IMR-90 (cell line): ENCODE measurements around the gene ERBB4. TPM values are rescaled to one million over a fixed set of nuclear protein-coding genes. Genes with fewer than 3 reads are reported as not detected.

Experiments
- ATAC-seq: fragments of 200-7000 bp; cut with Tn5 transposase; 2 replicates; pipeline ENCODE4 v1.9.1; 2020; ENCODE audit warnings: low read depth, mild to moderate bottlenecking, moderate library complexity
- BruUV-seq: library from RNA; stranded (reverse); fragments of 400-500 nt; replicated peaks from 2 replicates; lab custom pipeline; 2021; lab: Mats Ljungman, UMichigan
- CTCF ChIA-PET: fragments of 300-600 bp; formaldehyde crosslinking; extraction: SDS; loops from one replicate; lab custom pipeline; 2021; ENCODE audit warnings: antibody characterized with exemption; lab: Yijun Ruan, JAX
- POLR2A ChIA-PET: fragments of 300-600 bp; sonication (Branson Sonifier 250); formaldehyde crosslinking; loops from one replicate; lab custom pipeline; 2022; ENCODE audit warnings: antibody characterized with exemption; ENCODE audit not compliant: unreplicated experiment; lab: Charles Lee
- DNase-seq: peaks from one replicate; pipeline ENCODE4 v3.0.0; 2013
- H2AFZ ChIP-seq: replicated peaks from 2 replicates; pipeline ENCODE3; 2013; ENCODE audit warnings: low read length, mild to moderate bottlenecking; ENCODE audit not compliant: poor library complexity
- H2AK5ac ChIP-seq: 2 replicates; pipeline ENCODE4 v1.6.1; 2013; ENCODE audit warnings: low read depth, low read length, inconsistent platforms
- H2AK9ac ChIP-seq: replicated peaks from 2 replicates; pipeline ENCODE3; 2013; ENCODE audit warnings: mild to moderate bottlenecking, low read depth, low read length, moderate library complexity; ENCODE audit not compliant: poor library complexity
- H2BK120ac ChIP-seq: 2 replicates; pipeline ENCODE4 v1.6.1; 2013; ENCODE audit warnings: low read depth, low read length, inconsistent platforms
- H2BK15ac ChIP-seq: 3 replicates; pipeline ENCODE4 v1.6.1; 2013; ENCODE audit warnings: low read depth, low read length, inconsistent platforms
- H2BK20ac ChIP-seq: 2 replicates; pipeline ENCODE4 v1.6.1; 2013; ENCODE audit warnings: low read depth, mild to moderate bottlenecking, inconsistent platforms, low read length, moderate library complexity
- H2BK5ac ChIP-seq: 2 replicates; pipeline ENCODE4 v1.6.1; 2013; ENCODE audit warnings: mild to moderate bottlenecking, low read depth, low read length, inconsistent platforms; ENCODE audit not compliant: poor library complexity, severe bottlenecking
- H3K14ac ChIP-seq: replicated peaks from 2 replicates; pipeline ENCODE4 v1.6.1; 2013; ENCODE audit warnings: low read depth, low read length, inconsistent platforms
- H3K18ac ChIP-seq: 2 replicates; pipeline ENCODE4 v1.6.1; 2013; ENCODE audit warnings: low read depth, low read length, control low read depth
- H3K23ac ChIP-seq: 2 replicates; pipeline ENCODE4 v1.6.1; 2013; ENCODE audit warnings: low read depth, low read length, inconsistent platforms
- H3K27ac ChIP-seq: 2 replicates; pipeline ENCODE4 v1.5.1; 2013; ENCODE audit warnings: mild to moderate bottlenecking, control low read depth, low read length; ENCODE audit not compliant: insufficient read depth
- H3K27me3 ChIP-seq: 2 replicates; pipeline ENCODE4 v1.6.1; 2013; ENCODE audit warnings: low read length; ENCODE audit not compliant: control insufficient read depth, insufficient read depth
- H3K36me3 ChIP-seq: 2 replicates; pipeline ENCODE4 v1.6.1; 2013; ENCODE audit warnings: low read length, mixed read lengths; ENCODE audit not compliant: control insufficient read depth, insufficient read depth
- H3K4ac ChIP-seq: 2 replicates; pipeline ENCODE4 v1.6.1; 2013; ENCODE audit warnings: low read depth, low read length, inconsistent platforms
- H3K4me1 ChIP-seq: 2 replicates; pipeline ENCODE4 v1.6.1; 2013; ENCODE audit warnings: low read length, mixed read lengths; ENCODE audit not compliant: control insufficient read depth, insufficient read depth
- H3K4me2 ChIP-seq: 2 replicates; pipeline ENCODE4 v1.6.1; 2013; ENCODE audit warnings: low read depth, mild to moderate bottlenecking, control low read depth, low read length, moderate library complexity
- H3K4me3 ChIP-seq: 2 replicates; pipeline ENCODE4 v1.5.1; 2013; ENCODE audit warnings: low read depth, mild to moderate bottlenecking, control low read depth, low read length, moderate library complexity; ENCODE audit not compliant: insufficient read depth
- H3K56ac ChIP-seq: 2 replicates; pipeline ENCODE4 v1.6.1; 2013; ENCODE audit warnings: low read length, inconsistent platforms; ENCODE audit not compliant: insufficient read depth; ENCODE audit errors: extremely low read depth
- H3K79me1 ChIP-seq, 2 experiments: 2 replicates each; pipeline ENCODE4 v1.6.1; 2013; ENCODE audit warnings: low read length in 2 of 2, inconsistent platforms in 1 of 2, low read depth in 1 of 2
- H3K9ac ChIP-seq: 2 replicates; pipeline ENCODE4 v1.6.1; 2013; ENCODE audit warnings: low read depth, low read length, control low read depth
- H3K9me1 ChIP-seq: 2 replicates; pipeline ENCODE4 v1.6.1; 2013; ENCODE audit warnings: low read length, inconsistent platforms; ENCODE audit not compliant: insufficient read depth
- H3K9me3 ChIP-seq: 2 replicates; pipeline ENCODE4 v1.6.1; 2013; ENCODE audit warnings: low read length; ENCODE audit not compliant: control insufficient read depth, insufficient read depth
- H4K20me1 ChIP-seq: 2 replicates; pipeline ENCODE4 v1.6.1; 2013; ENCODE audit warnings: low read length, inconsistent platforms; ENCODE audit not compliant: insufficient read depth
- H4K5ac ChIP-seq: 2 replicates; pipeline ENCODE4 v1.6.1; 2013; ENCODE audit warnings: mild to moderate bottlenecking, low read depth, low read length, control low read depth
- H4K8ac ChIP-seq, 2 experiments: 2 replicates each; pipeline ENCODE4 v1.6.1; 2013; ENCODE audit warnings: low read depth in 2 of 2, low read length in 2 of 2, control low read depth in 1 of 2, inconsistent platforms in 1 of 2
- H4K91ac ChIP-seq: 2 replicates; pipeline ENCODE4 v1.6.1; 2013; ENCODE audit warnings: low read depth, low read length, inconsistent platforms; ENCODE audit not compliant: insufficient read depth
- BHLHE40 ChIP-seq: fragments of 150-350 bp; IDR thresholded peaks from 2 replicates; pipeline ENCODE4 v1.6.1; 2016; ENCODE audit warnings: mild to moderate bottlenecking, low read depth, low read length
- CEBPB ChIP-seq: IDR thresholded peaks from 2 replicates; pipeline ENCODE4 v1.6.1; 2012; ENCODE audit warnings: low read depth, low read length, improper control_type of control experiment
- CHD1 ChIP-seq: IDR thresholded peaks from 2 replicates; pipeline ENCODE4 v1.6.1; 2012; ENCODE audit warnings: low read depth, low read length, improper control_type of control experiment
- FOS ChIP-seq: fragments of 150-350 bp; IDR thresholded peaks from 2 replicates; pipeline ENCODE4 v1.6.1; 2016; ENCODE audit warnings: low read depth, low read length
- MAFK ChIP-seq: IDR thresholded peaks from 2 replicates; pipeline ENCODE4 v1.6.1; 2012; ENCODE audit warnings: low read depth, low read length, improper control_type of control experiment
- MAZ ChIP-seq: IDR thresholded peaks from 2 replicates; pipeline ENCODE4 v1.6.1; 2012; ENCODE audit warnings: low read depth, mild to moderate bottlenecking, low read length, improper control_type of control experiment, moderate library complexity, borderline replicate concordance
- MXI1 ChIP-seq: IDR thresholded peaks from 2 replicates; pipeline ENCODE4 v1.6.1; 2012; ENCODE audit warnings: low read depth, mild to moderate bottlenecking, low read length, moderate library complexity, borderline replicate concordance
- NFE2L2 ChIP-seq: fragments of 150-350 bp; IDR thresholded peaks from 2 replicates; pipeline ENCODE4 v1.6.1; 2016; ENCODE audit warnings: low read depth, mild to moderate bottlenecking, low read length
- RAD21 ChIP-seq: IDR thresholded peaks from 2 replicates; pipeline ENCODE4 v1.6.1; 2012; ENCODE audit warnings: low read length, improper control_type of control experiment
- RCOR1 ChIP-seq: IDR thresholded peaks from 2 replicates; pipeline ENCODE4 v1.6.1; 2012; ENCODE audit warnings: mild to moderate bottlenecking, low read length, improper control_type of control experiment; ENCODE audit not compliant: insufficient replicate concordance
- RFX5 ChIP-seq: IDR thresholded peaks from 2 replicates; pipeline ENCODE4 v1.8.0; 2012; ENCODE audit warnings: low read depth, mild to moderate bottlenecking, low read length, moderate library complexity
- SMC3 ChIP-seq: fragments of 150-350 bp; IDR thresholded peaks from 2 replicates; pipeline ENCODE4 v1.6.1; 2016; ENCODE audit warnings: low read depth, mild to moderate bottlenecking, antibody characterized with exemption, low read length, moderate library complexity
- USF2 ChIP-seq: fragments of 150-350 bp; IDR thresholded peaks from 2 replicates; pipeline ENCODE4 v1.6.1; 2017; ENCODE audit warnings: mild to moderate bottlenecking, antibody characterized with exemption, low read length, low read depth
- WGBS, 2 experiments: methylation state at CpG; one replicate each; pipeline versions ENCODE4 v1.1.5 to v1.1.7; 2013; ENCODE audit warnings: missing lambda C conversion rate in 2 of 2; ENCODE audit not compliant: insufficient read length in 1 of 2; ENCODE audit errors: extremely low coverage in 2 of 2; 5-methylcytosine and 5-hydroxymethylcytosine counted together
- dilution Hi-C: fragments of 300-500 bp; cut with HindIII; formaldehyde crosslinking; loops from one replicate; pipeline ENCODE4 v1.14.3; 2018; ENCODE audit warnings: low sequenced_read_pairs; ENCODE audit not compliant: unreplicated experiment
- in situ Hi-C: fragments of 300-500 bp; cut with MboI; formaldehyde crosslinking; loops from 3 replicates; pipeline ENCODE4 v1.14.3; 2019; ENCODE audit warnings: low sequenced_read_pairs, inconsistent platforms, mixed read lengths
- intact Hi-C: fragments of 100-400 bp; cut with micrococcal nuclease; formaldehyde crosslinking; loops from 2 replicates; pipeline ENCODE4 v1.10.0; 2022
- polyA plus RNA-seq, 3 experiments: library from polyadenylated mRNA; depleted of rRNA; stranded (reverse); fragments of >200 nt; gene quantifications; 2 replicates each; pipeline ENCODE4 v1.2.3, GENCODE V29; 2012; ENCODE audit warnings: low replicate concordance in 1 of 3
- total RNA-seq: library from RNA; depleted of rRNA; stranded (reverse); fragments of >200 nt; gene quantifications from 2 replicates; pipeline ENCODE4 v1.2.3, GENCODE V29; 2012
- TF ChIP-seq, protein P1 (sequence below): conservative IDR thresholded peaks from 2 replicates; pipeline ENCODE4 v1.5.1; 2012; ENCODE audit warnings: mild to moderate bottlenecking, low read depth, low read length, improper control_type of control experiment
- TF ChIP-seq, protein P2 (sequence below): fragments of 150-350 bp; IDR thresholded peaks from 2 replicates; pipeline ENCODE4 v1.6.1; 2016; ENCODE audit warnings: low read depth, mild to moderate bottlenecking, low read length, moderate library complexity, borderline replicate concordance

ERBB4 gene
- total and polyA plus RNA-seq, 2 of the 4 experiments (the other 2 are of a cell fraction) = not detected

DNA sequence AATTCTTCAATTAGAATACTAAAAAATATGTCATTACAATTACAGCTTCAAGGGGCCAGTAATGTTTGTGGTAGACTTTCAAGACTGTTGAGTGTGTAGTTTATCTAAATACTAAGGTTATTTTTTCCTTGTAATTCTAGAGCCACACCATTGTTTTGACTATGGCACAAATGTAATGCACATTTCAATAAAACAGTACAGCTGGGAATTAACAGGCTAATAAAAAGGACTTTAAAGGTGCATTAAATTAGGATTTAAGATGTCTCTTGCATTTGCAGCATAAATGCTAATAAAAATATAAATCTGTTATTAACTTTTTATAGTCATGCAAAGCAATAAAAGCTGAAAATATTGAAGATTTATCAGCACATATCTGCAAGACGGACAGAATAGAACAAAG lies 344.8 kb downstream of the ERBB4 start:
- no peaks in the 10 kb centered on the region for H3K4me1 ChIP-seq
- no peak overlapping the region for H3K4me3 ChIP-seq
- H3K4me2 ChIP-seq = no peak overlapping the region
- no peaks in the 10 kb centered on the region for H3K9me1 ChIP-seq
- H2BK120ac ChIP-seq = no peak overlapping the region
- no peak overlapping the region for H2AK5ac ChIP-seq
- BruUV-seq = no TSS peak
- H3K9me3 ChIP-seq = no peaks in the 10 kb centered on the region
- H3K36me3 ChIP-seq = no peaks in the 10 kb centered on the region
- H3K14ac ChIP-seq = no peak overlapping the region
- ChIA-PET CTCF (no interaction called here), POLR2A (no interaction called here)
- H3K56ac ChIP-seq = no peak overlapping the region
- in situ Hi-C loops = no loop called here
- H3K27ac ChIP-seq = no peak overlapping the region
- no peak overlapping the region for H2BK20ac ChIP-seq
- intact Hi-C loops = no loop called here
- DNase-seq = no peak
- no peak overlapping the region for H4K8ac ChIP-seq
- H3K27me3 ChIP-seq = no peaks in the 10 kb centered on the region
- no peak for ATAC-seq
- no peak overlapping the region for H4K91ac ChIP-seq
- H4K5ac ChIP-seq = no peak overlapping the region
- H3K9ac ChIP-seq = no peak overlapping the region
- no peak overlapping the region for H3K4ac ChIP-seq
- H4K20me1 ChIP-seq = no peaks in the 10 kb centered on the region
- dilution Hi-C loops = no loop called here
- no peak overlapping the region for H2AK9ac ChIP-seq
- no peaks in the 10 kb centered on the region for H3K79me1 ChIP-seq
- H2AFZ ChIP-seq = no peak overlapping the region
- H2BK15ac ChIP-seq = no peak overlapping the region
- H3K18ac ChIP-seq = no peak overlapping the region
- no CpG with 5 or more reads among the region's 1 CpG for WGBS, 2 experiments
- H3K23ac ChIP-seq = no peak overlapping the region
- H2BK5ac ChIP-seq = no peak overlapping the region
- TF ChIP-seq FOS = no peak
- no peak for TF ChIP-seq CEBPB
- no peak for TF ChIP-seq MXI1
- TF ChIP-seq BHLHE40 = no peak
- no peak for TF ChIP-seq CHD1
- no peak for TF ChIP-seq RFX5
- TF ChIP-seq NFE2L2 = no peak
- TF ChIP-seq MAFK = no peak
- TF ChIP-seq, protein P1, sequence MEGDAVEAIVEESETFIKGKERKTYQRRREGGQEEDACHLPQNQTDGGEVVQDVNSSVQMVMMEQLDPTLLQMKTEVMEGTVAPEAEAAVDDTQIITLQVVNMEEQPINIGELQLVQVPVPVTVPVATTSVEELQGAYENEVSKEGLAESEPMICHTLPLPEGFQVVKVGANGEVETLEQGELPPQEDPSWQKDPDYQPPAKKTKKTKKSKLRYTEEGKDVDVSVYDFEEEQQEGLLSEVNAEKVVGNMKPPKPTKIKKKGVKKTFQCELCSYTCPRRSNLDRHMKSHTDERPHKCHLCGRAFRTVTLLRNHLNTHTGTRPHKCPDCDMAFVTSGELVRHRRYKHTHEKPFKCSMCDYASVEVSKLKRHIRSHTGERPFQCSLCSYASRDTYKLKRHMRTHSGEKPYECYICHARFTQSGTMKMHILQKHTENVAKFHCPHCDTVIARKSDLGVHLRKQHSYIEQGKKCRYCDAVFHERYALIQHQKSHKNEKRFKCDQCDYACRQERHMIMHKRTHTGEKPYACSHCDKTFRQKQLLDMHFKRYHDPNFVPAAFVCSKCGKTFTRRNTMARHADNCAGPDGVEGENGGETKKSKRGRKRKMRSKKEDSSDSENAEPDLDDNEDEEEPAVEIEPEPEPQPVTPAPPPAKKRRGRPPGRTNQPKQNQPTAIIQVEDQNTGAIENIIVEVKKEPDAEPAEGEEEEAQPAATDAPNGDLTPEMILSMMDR = no peak
- TF ChIP-seq RAD21 = no peak
- TF ChIP-seq, protein P2, sequence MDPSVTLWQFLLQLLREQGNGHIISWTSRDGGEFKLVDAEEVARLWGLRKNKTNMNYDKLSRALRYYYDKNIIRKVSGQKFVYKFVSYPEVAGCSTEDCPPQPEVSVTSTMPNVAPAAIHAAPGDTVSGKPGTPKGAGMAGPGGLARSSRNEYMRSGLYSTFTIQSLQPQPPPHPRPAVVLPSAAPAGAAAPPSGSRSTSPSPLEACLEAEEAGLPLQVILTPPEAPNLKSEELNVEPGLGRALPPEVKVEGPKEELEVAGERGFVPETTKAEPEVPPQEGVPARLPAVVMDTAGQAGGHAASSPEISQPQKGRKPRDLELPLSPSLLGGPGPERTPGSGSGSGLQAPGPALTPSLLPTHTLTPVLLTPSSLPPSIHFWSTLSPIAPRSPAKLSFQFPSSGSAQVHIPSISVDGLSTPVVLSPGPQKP = no peak
- no peak for TF ChIP-seq SMC3
- TF ChIP-seq RCOR1 = no peak
- no peak for TF ChIP-seq USF2
- TF ChIP-seq MAZ = no peak
